ENCODE measurements around the gene GUSB.

DNA sequence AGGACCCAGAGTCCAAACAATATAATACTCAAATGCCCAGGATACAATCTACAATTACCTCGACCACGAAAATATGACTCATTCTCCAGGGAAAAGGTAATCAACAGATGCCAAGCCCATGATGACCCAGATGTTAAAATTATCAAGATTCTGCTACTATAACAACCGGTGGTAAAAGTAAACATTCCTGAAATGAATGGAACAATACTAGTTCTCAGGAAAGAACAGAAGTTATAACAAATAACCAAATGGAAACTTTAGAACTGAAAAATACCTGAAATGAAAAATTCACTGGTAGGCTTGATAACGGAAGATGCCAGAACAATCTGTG lies 34.1 kb upstream of the GUSB start:
- TF ChIP-seq CTCF (IDR thresholded peaks at IDR 0.05): no peak
- no peak for TF ChIP-seq POLR2AphosphoS5 (IDR thresholded peaks at IDR 0.05)
